ENCODE results near the gene INTS1. TPM values are rescaled to one million over a fixed set of nuclear protein-coding genes. Genes with fewer than 3 reads are reported as not detected.

The INTS1 gene
- polyA plus RNA-seq, 1 donor from 2014 or later, result 21.1 TPM

DNA sequence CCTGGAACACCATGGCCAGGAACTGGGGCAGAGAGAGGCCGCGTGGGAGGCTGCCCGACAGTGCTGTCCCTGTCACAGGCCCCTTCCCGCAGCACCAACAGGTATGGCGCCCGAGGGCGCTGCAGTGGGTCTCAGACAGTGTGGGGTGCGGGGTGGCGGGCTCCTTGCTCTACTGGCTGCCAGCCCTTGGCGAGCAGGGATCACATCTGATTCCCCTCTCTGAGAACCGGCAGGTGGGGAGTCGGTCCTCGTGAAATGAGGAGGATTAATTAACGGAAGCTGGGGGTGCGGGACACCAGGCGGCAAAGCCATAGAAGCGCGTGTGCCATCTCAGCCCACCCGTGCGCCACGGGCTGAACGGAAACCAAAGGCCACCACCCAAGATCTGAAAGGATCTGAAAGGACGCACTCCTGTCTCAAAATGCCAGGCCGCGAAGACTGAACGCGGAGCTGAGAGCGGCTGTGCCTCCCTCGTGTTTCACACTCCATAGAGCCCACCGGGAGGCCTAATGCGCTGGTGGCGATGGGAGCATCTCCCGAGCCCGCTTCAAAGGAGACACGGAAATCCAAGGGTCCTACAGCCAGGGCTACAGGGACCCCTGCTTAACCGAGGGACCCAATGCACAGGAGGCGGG is 6.8 kb downstream of the INTS1 start:
- TF ChIP-seq POLR2AphosphoS5 (IDR thresholded peaks at IDR 0.05), result no peak
- Histone ChIP-seq H3K79me2 (replicated peaks; ENCODE audit: insufficient read depth, low read length) (no peaks in the 10 kb centered on the region), H3F3A (ENCODE audit: insufficient read depth, low read length, poor library complexity, severe bottlenecking) (no peaks in the 10 kb centered on the region), H3K27ac (ENCODE audit: low read length) (no peak overlapping the region), H3K27me3 (ENCODE audit: insufficient read depth, low read depth, low read length) (no peaks in the 10 kb centered on the region), H3K9me3 (ENCODE audit: low read length) (no peaks in the 10 kb centered on the region), H3K9ac (ENCODE audit: low read length) (no peak overlapping the region), H3K9me2 (ENCODE audit: insufficient read depth, low read length) (no peaks in the 10 kb centered on the region), H3K4me2 (ENCODE audit: low read length) (no peak overlapping the region), H3K36me3 (ENCODE audit: insufficient read depth, low read length) (no peaks in the 10 kb centered on the region), H3K4me3 (ENCODE audit: low read length) (no peak overlapping the region), H2AFZ (ENCODE audit: low read depth, low read length) (no peak overlapping the region), H4K20me1 (ENCODE audit: insufficient read depth) (no peaks in the 10 kb centered on the region)

DNA sequence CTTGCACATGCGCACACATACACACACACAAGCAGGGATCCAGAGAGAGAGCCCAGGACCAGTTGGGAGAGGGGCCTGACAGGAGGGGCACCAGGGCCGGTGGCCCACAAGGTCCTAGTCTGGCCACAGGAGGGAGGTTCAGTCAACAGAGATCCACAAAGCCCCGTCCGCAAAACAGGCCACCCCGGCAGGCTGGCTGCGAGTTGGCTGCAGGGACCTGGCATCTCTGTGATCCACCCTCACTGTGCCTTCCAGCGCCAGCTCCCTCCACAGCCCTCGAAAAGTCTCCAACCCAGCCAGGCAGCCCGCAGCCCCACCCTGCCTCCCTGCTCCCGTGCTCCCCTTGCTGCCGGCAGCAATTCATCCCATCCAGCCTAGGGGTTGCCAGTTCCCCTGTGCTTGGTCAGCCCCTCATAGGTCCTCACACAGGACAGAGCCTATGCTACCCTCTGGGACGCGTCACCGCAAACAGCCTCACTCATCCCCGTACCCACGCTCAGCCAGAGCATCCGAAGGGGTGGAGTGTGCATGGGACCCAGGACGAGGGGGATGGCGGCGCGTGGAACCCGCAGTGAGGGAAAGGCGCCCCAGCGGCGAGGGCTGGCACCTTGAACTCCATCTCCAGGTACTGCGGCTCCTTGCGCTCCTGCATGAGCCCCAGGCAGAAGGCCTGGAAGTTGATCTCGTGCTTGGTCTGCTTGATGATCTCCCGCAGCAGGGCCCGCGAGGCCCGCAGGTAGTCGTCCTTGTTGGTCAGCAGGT is 7.5 kb downstream of the INTS1 start:
- Histone ChIP-seq H2AFZ (ENCODE audit: low read depth, low read length) (no peak overlapping the region), H3K27me3 (ENCODE audit: insufficient read depth, low read depth, low read length) (no peaks in the 10 kb centered on the region), H3K9me2 (ENCODE audit: insufficient read depth, low read length) (no peaks in the 10 kb centered on the region), H3K79me2 (replicated peaks; ENCODE audit: insufficient read depth, low read length) (no peaks in the 10 kb centered on the region), H3K9me3 (ENCODE audit: low read length) (no peaks in the 10 kb centered on the region), H3K4me2 (ENCODE audit: low read length) (no peak overlapping the region), H3F3A (ENCODE audit: insufficient read depth, low read length, poor library complexity, severe bottlenecking) (no peaks in the 10 kb centered on the region), H4K20me1 (ENCODE audit: insufficient read depth) (no peaks in the 10 kb centered on the region), H3K36me3 (ENCODE audit: insufficient read depth, low read length) (no peaks in the 10 kb centered on the region), H3K27ac (ENCODE audit: low read length) (no peak overlapping the region), H3K4me3 (ENCODE audit: low read length) (no peak overlapping the region), H3K9ac (ENCODE audit: low read length) (no peak overlapping the region)
- TF ChIP-seq POLR2AphosphoS5 (IDR thresholded peaks at IDR 0.05), result no peak
- TF ChIP-seq MXI1 (conservative IDR thresholded peaks at IDR 0.05; ENCODE audit: poor library complexity, severe bottlenecking), result no peak
- TF ChIP-seq, protein P1, sequence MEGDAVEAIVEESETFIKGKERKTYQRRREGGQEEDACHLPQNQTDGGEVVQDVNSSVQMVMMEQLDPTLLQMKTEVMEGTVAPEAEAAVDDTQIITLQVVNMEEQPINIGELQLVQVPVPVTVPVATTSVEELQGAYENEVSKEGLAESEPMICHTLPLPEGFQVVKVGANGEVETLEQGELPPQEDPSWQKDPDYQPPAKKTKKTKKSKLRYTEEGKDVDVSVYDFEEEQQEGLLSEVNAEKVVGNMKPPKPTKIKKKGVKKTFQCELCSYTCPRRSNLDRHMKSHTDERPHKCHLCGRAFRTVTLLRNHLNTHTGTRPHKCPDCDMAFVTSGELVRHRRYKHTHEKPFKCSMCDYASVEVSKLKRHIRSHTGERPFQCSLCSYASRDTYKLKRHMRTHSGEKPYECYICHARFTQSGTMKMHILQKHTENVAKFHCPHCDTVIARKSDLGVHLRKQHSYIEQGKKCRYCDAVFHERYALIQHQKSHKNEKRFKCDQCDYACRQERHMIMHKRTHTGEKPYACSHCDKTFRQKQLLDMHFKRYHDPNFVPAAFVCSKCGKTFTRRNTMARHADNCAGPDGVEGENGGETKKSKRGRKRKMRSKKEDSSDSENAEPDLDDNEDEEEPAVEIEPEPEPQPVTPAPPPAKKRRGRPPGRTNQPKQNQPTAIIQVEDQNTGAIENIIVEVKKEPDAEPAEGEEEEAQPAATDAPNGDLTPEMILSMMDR (IDR thresholded peaks at IDR 0.05; ENCODE audit: poor library complexity, severe bottlenecking), result no peak

DNA sequence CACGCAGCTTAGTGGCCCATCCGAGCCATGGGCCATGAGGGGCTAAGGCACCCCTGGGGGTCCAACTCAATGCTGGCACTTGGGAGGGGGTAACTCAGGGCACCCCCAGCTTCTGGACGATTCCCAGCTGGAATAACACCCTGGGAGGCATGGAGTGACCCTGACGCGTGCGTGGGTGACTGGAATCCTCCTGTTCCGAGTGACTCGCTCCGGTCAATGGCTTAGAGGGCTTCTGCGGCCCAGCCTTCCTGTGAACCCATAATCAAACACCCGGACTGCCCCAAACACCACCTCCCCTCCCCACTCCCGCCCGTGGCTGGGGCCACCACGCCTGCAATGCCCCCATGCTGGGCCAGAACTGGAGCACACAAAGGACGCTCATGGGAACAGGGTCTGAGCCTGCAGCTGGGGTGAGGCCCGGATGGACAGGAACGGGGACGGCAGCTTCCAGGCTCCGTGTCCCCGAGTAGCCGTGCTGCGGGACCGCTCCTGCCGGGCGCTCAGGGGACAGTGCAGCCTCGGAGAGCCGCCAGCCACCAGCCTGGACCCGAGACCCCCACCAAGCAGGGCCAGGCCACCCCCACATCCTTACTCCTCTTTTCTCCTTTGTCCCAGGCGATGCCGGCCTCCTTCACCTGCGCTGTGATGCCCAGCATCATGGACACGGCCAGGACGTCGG is 8.5 kb downstream of the INTS1 start:
- Histone ChIP-seq H3K9me2 (ENCODE audit: insufficient read depth, low read length) (no peaks in the 10 kb centered on the region), H3F3A (ENCODE audit: insufficient read depth, low read length, poor library complexity, severe bottlenecking) (no peaks in the 10 kb centered on the region), H3K4me2 (ENCODE audit: low read length) (no peak overlapping the region), H3K79me2 (replicated peaks; ENCODE audit: insufficient read depth, low read length) (no peaks in the 10 kb centered on the region), H3K36me3 (ENCODE audit: insufficient read depth, low read length) (no peaks in the 10 kb centered on the region), H3K27ac (ENCODE audit: low read length) (no peak overlapping the region), H2AFZ (ENCODE audit: low read depth, low read length) (no peak overlapping the region), H3K27me3 (ENCODE audit: insufficient read depth, low read depth, low read length) (no peaks in the 10 kb centered on the region), H3K9ac (ENCODE audit: low read length) (no peak overlapping the region), H4K20me1 (ENCODE audit: insufficient read depth) (no peaks in the 10 kb centered on the region), H3K4me3 (ENCODE audit: low read length) (no peak overlapping the region), H3K9me3 (ENCODE audit: low read length) (no peaks in the 10 kb centered on the region)
- no peak for TF ChIP-seq SMC3 (conservative IDR thresholded peaks at IDR 0.05; ENCODE audit: poor library complexity)
- TF ChIP-seq MXI1 (conservative IDR thresholded peaks at IDR 0.05; ENCODE audit: poor library complexity, severe bottlenecking), result no peak
- no peak for TF ChIP-seq RAD21 (conservative IDR thresholded peaks at IDR 0.05)
- TF ChIP-seq, protein P2, sequence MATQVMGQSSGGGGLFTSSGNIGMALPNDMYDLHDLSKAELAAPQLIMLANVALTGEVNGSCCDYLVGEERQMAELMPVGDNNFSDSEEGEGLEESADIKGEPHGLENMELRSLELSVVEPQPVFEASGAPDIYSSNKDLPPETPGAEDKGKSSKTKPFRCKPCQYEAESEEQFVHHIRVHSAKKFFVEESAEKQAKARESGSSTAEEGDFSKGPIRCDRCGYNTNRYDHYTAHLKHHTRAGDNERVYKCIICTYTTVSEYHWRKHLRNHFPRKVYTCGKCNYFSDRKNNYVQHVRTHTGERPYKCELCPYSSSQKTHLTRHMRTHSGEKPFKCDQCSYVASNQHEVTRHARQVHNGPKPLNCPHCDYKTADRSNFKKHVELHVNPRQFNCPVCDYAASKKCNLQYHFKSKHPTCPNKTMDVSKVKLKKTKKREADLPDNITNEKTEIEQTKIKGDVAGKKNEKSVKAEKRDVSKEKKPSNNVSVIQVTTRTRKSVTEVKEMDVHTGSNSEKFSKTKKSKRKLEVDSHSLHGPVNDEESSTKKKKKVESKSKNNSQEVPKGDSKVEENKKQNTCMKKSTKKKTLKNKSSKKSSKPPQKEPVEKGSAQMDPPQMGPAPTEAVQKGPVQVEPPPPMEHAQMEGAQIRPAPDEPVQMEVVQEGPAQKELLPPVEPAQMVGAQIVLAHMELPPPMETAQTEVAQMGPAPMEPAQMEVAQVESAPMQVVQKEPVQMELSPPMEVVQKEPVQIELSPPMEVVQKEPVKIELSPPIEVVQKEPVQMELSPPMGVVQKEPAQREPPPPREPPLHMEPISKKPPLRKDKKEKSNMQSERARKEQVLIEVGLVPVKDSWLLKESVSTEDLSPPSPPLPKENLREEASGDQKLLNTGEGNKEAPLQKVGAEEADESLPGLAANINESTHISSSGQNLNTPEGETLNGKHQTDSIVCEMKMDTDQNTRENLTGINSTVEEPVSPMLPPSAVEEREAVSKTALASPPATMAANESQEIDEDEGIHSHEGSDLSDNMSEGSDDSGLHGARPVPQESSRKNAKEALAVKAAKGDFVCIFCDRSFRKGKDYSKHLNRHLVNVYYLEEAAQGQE (IDR thresholded peaks at IDR 0.05; ENCODE audit: borderline replicate concordance), result no peak
- no peak for TF ChIP-seq POLR2AphosphoS5 (IDR thresholded peaks at IDR 0.05)
- TF ChIP-seq EP300 (conservative IDR thresholded peaks at IDR 0.05; ENCODE audit: poor library complexity, severe bottlenecking), result no peak
- no peak for TF ChIP-seq EZH2 (IDR thresholded peaks at IDR 0.05; ENCODE audit: borderline replicate concordance, insufficient read depth, low read length, poor library complexity, severe bottlenecking)
- TF ChIP-seq TAF1 (IDR thresholded peaks at IDR 0.05; ENCODE audit: low read depth), result no peak
- TF ChIP-seq, protein P1 (IDR thresholded peaks at IDR 0.05; ENCODE audit: poor library complexity, severe bottlenecking), result no peak
